ENCODE measurements around the gene SPEN. TPM values are rescaled to one million over a fixed set of nuclear protein-coding genes. Genes with fewer than 3 reads are reported as not detected.

SPEN gene
- total and polyA plus RNA-seq, 9 of the 15 experiments (the other 6 are each of a cell fraction or from before 2014, with no cell fraction given): 5.7 to 87.5 (median 27.2) TPM

GRCh38 chr1:15949453-15950245 is 102.1 kb downstream of the SPEN start (continued):
- TF ChIP-seq ZNF639 (CRISPR knock-in tag; conservative IDR thresholded peaks at IDR 0.05 in 1 of 2, IDR thresholded peaks at IDR 0.05 in 1 of 2) (no peak), EHMT2 (IDR thresholded peaks at IDR 0.05) (no peak), CTCFL (IDR thresholded peaks at IDR 0.05; ENCODE audit: borderline replicate concordance, insufficient read depth, low read depth, low read length, poor library complexity, severe bottlenecking) (no peak), THRB (CRISPR knock-in tag; conservative IDR thresholded peaks at IDR 0.05) (no peak), ZBED1 (IDR thresholded peaks at IDR 0.05) (no peak), NFE2L1 (tag; IDR thresholded peaks at IDR 0.05; ENCODE audit: borderline replicate concordance, low read depth) (no peak)

Data from K562 (cell line).